ENCODE data around the gene LUZP4.
"Not testable (repeated sequence)": the region's sequence is repeated elsewhere in the genome, so short reads cannot be mapped to it uniquely, and the experiment has no call there.

The LUZP4 gene, protein sequence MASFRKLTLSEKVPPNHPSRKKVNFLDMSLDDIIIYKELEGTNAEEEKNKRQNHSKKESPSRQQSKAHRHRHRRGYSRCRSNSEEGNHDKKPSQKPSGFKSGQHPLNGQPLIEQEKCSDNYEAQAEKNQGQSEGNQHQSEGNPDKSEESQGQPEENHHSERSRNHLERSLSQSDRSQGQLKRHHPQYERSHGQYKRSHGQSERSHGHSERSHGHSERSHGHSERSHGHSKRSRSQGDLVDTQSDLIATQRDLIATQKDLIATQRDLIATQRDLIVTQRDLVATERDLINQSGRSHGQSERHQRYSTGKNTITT

DNA sequence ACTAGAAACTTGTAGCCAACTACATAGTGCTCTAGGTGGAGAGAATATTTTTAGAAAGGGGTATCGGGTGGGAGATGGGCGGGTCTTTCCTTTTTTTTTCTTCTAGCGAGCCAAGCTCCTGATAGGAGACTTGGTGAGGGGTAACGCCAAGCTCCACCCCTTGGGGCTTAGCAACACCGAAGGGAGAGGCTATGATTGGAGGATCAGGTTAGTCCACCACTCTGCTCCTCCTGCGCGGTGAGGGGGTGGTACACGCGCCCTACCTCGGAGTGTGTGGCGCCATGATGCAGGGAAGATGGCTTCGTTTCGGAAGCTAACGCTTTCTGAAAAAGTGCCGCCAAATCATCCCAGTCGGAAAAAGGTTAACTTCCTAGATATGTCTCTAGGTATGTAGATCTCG is at the start of gene LUZP4:
TSS of gene LUZP4 (plus strand) at position 251 of the 400 bp plus-strand sequence. CDS start at position 296, 45 bp downstream.
- DNase-seq, result no peak

DNA sequence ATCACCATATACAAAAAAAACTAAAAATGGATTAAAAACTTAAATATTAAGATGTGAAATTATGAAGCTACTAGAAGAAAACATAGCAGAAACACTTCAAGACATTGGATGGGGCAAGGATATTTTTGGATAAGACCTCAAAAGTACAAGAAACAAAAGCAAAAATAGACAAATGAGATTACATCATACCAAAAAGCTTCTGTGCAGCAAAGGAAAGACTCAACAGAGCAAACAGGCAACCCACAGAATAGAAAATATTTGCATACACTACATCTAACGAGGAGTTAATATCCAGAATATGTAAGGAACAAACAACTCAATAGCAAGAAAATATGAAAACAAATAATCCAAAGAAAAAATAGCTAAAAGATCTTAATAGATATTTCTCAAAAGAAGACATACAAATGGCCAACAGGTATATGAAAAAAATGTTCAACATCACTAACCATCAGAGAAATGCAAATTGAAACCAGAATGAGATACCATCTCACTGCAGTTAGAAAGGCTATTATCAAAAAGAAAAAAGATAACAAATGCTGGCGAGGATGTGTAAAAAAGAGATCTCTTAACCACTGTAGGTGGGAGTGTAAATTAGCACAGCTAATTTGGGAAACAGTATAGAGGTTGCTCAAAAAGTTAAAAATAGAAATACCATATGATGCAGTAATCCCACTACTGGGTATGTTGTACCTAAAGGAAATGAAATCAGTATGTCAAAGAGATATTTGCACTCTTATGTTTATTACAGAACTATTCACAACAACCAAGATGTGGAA is 37.9 kb upstream of the LUZP4 start:
- DNase-seq, result no peak

DNA sequence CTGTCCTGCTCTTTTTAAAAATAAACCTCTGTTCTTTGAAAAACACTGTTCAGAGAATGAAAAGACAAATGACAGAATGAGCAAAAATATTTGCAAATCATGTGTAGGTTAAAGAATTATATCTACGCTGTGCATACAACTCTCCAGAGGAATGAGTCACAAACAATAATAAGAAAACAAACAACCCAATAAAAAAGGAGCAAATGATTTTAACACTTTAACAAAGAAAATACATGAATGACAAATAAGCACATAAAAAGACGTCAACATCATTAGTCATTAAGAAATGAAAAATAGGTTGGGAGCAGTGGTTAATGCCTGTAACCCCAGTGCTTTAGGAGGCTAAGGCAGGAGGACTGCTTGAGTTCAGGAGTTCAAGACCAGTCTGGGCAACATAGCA is 34.5 kb upstream of the LUZP4 start:
- DNase-seq, result no peak

DNA sequence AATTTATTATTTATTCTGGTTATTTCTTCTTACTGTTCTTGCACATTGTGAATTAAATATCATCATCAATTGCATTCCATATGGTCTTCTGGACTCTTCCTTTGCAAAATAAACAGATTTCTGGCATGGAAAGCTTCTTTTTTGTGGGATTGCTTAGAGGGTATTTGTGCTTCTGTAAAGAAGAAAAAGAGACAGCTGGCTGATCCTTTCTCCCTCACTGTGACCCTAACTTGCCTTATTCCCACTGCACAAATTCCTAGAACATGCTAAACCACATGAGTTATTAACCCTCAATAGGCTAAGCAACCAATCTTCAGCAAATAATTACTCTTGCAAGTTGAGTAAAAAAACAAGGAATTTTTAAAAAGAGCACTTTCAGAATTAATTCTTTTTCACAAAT is 31.8 kb upstream of the LUZP4 start:
- no peak for DNase-seq

DNA sequence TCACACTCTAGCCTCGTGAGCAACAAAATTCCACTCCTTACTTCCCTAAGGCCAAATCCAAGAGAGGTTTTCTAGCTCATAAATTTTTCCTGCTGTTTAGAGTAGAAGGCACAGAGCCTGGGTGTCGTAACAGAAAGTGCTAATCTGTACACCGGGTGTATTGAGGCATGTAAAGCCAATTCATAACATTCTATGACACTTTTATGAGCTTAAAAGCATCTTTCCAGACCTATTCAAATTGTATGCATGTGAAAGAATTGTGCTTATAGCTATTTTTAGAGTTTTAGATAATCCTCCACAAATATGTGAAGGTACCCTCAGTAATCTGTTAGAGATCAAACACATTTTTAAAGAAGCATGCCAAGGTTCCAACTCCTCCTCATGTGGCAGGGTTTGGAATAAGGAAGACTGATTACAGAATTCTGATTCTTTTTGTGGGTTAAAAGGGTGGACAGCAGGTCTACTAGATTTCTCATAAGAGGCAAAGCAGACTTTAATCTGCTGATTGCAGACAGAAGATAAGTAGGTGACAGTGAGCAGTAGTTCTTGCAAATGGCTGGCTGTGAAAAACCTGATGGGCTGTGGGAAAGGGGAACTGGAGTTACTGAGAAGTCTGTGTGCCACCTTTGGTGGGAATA is 30.2 kb upstream of the LUZP4 start:
- no peak for DNase-seq

DNA sequence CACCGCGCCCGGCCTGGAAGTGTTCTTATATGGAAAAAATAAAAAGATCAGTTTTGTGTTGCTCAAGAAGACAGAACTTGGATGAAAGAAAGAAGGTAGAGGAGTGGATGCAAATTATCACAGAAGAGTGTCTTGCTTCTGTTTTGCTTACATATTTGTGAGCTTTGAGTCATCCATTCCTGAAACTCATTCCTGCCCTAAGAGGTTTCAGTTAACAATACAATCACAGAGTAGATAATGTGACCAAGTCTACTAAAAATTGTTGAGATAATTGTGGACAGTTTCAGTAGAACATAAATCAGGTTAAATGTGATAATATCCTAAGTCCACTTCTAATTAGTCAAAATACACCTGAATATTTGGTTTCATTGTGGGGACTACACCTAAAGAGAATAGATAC is 29.2 kb upstream of the LUZP4 start:
- DNase-seq, result no peak

DNA sequence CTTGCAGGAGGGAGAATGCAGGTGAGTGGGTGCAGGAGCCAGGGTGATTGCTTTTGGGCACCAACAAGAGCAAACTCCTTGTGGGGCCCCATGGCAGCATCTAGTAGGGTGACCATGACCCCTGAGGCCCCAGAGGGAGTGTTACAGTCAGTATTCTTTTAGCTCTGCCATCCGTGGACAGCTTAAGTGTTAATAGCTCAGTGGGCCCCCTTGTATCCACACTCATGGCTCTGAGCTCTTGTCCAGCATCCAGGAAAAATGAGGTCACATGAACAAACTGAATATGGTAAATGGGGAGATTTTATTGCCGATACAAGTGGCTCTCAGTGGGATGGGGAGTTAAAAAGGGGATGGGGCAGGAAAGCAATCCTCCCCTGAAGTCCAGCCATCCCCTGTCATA is 28.4 kb upstream of the LUZP4 start:
- DNase-seq, result no peak

DNA sequence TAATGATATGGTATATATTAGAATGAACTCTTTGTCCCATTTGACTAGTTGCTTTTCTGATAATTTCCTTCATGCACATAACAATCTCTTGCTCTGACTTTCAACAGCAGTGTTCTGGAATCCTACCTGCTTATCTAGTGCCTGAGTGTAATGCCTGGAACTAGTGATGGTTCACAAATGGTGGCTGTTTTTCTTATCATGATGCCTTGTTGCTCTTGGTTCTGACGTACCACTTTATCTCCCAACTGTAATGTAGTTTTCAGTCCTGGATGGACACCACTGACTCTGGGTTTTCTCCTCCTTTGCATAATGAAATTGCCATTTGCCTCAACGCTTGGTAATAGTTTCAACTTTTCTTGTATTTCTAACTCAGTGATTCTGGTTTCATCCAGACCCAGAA is 25.5 kb upstream of the LUZP4 start:
- no peak for DNase-seq

DNA sequence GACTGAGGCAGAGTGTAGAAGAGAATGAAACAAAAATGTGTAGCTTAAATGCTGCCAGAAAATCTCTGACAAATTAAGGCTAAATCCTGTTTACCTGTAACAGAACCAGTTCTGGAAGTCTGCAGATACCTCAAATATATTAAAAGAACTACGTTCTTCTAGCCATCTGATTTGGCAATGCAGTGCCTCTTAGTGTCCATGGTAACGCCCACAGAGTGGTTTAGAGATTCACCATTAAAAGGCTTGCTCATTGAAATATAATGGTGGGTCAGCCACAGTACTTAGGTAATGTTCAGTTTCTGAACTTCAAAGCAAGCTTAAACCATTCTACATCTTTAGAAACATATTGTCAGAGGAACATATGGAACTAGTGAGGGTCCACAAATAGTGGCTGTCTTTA is 23.2 kb upstream of the LUZP4 start:
- no peak for DNase-seq

DNA sequence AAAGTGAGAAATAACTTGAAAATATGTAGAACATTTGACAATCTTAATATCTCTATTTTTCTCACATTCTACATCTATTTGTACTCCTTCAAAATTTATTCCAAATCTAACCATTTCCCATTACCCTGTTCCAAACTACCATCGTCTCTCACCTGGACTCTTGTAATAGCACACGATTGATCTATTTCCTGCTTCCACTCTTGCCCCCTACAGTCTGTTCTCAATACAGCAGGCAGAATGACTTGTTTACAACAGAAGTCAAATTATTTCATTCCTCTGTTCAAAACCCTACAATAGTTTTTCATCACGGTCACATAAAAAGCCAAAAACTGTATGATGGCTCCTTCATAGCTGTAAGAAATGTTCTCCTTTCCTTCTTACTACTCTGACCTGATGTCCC is 21.1 kb upstream of the LUZP4 start:
- DNase-seq, result no peak

DNA sequence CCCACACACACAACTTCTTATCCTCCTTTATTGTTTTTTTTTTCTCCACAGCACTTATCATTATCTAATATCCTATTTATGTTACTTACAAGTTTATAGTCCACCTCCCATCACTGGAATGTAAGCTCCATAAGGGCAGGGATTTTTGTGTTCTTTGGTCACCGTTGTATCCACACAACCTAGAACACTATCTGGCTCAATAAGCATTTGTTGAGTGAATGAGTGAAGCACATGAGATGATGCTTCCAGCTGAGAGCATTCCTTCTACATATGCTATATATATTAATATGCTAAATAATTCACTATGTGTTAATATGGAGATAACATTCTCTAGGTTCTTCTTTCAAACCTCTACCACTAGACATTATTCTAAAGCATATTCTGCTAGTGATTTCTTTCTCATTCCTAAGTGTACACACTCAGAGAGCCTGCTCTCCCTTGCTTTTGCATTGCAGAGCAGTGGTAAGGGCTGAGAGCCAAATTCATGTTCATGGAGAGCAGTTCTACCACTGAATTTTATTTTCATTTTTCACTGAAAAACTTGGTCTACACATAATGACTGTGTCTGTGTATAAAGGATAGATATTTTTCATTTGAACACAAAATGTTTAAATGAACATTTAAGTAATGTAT is 20.3 kb upstream of the LUZP4 start:
- DNase-seq, result no peak

DNA sequence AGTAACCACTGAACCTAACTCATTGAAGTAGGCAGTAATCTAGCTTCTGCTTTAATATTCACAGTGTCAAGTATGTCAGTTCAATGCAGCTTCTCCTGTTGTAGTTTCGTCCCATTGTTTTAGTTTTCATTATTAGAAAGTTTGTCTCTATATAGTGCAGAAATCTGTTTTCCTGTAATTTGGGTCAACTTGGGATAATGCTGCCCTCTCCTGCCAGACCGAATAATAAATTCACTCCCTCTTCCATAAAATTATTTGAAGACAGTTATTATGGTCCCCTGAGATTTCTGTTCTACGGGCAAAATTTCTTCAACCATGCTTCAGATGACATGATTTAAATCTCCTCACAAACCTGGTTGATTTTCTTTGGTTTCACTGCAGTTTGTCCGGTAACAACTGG is 4.6 kb upstream of the LUZP4 start:
- no peak for DNase-seq

DNA sequence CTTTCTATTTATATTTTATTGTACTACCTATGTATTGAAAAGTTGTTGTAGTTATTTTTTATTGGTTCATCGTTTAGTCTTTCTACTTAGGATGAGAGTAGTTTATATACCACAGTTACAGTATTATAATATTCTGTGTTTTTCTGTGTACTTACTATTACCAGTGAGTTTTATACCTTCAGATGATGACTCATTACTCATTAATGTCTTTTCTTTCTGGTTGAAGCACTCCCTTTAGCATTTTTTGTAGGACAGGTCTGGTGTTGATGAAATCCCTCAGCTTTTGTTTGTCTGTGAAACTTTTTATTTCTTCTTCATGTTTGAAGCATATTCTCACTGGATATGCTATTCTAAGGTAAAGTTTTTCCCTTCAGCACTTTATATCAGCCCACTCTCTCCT is 7.7 kb downstream of the LUZP4 start:
- no peak for DNase-seq

DNA sequence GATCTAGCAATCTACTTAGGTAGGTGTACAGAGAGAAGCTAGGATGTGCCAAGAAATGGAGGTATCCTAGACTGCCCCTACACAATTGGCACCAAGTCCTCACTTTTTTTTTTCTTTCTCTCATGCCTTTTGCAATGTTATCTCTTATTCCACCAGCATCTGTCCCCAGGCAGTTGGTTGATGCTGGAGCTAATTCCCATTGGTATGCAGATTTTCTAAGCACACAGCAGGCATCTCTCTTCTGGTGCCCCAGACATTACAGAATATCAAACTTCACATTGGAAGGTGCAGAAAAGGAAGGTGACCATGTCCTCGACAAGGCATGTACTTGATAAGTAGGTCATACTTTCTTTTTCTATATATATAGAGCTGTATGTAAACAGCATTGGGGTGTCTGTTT is 21.6 kb downstream of the LUZP4 start:
- DNase-seq, result no peak

DNA sequence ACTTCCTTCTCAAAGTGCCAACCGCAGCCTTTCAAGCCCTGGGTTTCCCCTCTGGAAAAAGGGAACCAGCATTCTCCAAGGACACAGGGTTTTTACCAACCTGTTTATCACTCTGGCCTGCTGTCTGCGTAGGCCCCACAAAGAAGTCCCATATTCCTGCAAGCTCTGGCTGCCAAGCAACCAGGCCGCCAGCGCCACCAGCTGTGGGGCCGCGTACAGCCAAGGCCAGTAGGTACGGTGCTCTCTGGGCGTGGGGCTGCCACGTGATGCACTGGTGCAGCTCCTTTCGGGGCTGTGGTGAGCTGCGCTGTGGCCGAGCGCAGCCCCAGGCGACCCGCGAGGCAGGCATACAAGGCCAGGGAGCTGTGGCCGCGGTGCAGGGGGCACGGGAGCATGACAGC is 22.1 kb downstream of the LUZP4 start:
- DNase-seq, result no peak

DNA sequence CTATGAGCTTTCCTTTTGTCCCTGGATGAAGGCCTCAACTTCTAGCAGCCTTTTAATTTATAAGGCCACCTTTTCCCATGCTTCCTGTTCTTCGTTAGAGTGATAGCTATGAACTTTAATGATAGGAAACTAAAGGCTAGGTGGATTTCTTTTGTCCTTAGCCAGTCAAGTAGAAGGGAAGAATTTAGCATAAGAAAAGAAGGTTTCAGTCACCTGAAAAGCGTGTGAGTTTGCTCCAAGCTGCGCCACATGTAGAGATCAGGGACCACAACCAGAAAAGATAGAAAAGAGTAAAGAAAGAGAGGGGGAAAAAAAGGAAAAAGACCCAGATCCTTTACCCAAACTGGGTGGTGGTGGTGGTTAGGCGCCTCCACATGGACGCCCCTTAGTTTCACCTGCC is 28.6 kb downstream of the LUZP4 start:
- DNase-seq, result no peak

DNA sequence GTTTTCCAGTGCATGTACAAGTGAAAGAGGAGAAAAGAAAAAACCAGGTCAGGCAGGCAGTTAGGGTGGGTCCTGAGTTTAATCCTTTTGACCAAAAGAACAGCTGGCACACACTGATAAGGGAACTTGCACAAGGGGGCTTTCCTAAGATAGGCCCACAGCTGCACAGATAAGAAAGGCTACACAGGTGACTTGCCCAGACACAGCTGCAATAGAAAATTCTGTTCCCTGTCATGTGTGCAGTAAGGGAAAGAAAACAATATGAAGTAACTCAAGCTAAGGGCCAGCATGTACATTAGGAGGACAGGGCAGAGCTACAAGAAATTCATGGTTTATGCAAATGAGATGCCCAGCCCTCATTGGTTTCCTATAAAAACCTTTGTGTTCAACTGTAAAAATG is 32.9 kb downstream of the LUZP4 start:
- DNase-seq, result no peak

DNA sequence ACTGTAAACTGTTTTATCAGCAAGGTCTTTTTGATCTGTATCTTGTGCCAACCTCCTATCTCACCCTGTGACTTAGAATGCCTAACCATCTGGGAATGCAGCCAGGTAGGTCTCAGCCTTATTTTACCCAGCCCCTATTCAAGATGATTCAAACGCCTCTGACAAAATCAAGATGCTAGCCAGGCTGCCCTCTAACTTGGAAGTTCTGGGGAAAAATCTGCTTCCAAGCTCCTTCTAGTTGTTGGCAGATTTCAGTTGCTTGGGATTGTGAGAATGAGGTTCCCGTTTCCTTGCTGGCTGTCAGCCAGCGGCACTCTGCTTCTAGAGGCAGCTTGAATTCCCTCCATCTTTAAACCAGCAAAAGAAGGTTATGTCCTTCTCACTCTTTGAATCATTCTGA is 34.7 kb downstream of the LUZP4 start:
- no peak for DNase-seq

DNA sequence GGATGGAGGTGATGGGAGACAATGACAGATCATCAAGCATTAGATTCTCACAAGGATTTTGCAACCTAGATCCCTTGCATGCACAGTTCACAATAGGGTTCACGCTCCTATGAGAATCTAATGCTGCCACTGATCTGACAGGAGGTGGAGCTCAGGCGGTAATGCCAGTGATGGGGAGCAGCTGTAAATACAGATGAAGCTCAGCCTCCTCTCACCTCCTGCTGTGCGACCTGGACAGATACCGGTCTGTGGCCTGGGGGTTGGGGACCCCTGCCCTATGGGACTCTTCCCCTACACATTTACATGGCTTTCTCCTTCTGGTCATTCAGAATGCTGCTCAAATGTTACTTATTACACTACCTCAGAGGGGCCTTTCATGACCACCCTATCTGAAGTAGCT is 39.8 kb downstream of the LUZP4 start:
- not testable (repeated sequence) for DNase-seq

DNA sequence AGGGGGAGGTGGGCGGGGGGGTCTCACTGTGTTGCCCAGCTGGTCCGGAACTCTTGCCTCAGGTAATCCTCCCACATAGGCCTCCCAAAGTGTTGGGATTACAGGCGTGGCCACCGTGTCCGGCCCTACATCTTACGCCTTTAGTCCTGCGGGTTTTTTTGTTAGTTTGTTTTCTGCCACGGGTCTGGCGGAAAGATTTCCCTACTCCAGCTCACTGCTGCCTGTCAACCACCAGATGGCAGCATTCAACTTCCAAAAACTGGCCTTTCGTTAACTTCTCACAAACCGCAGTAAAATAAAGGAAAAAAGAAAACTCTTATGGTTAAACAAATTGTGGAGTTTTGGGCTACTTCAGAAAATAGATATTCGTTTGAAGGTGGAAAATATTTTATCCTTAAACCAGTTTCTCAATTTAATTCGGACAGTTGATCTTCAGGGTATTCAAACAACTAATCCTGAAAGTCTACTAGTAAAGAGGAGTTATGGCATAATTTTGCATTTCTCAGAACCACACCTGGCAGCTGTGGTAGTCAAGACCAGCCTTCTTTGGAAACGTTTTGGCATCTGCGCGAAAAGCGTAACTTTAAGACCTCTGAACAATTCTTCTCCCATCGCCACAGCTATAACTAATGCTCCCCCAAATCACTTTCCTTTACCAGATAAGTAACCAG is 41.1 kb downstream of the LUZP4 start:
- DNase-seq, result no peak

DNA sequence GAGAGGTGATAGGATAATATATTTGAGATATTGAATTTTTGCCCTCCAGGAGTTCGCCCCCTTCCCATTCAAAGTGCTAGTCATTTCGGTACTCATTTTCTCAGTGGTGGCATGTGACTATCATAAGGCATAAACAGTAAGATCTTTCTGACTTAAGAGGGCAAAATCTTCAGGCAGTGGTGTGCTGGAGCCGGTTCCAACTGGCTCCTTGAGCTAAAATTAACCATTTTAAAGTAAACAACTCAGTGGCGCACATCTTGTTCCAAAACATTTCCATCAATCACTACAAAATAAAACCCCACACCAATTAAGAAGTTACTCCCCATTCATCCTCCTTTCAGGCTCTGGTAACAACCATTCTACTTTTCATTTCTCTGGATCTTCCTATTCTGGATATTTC is 43.3 kb downstream of the LUZP4 start:
- no peak for DNase-seq

DNA sequence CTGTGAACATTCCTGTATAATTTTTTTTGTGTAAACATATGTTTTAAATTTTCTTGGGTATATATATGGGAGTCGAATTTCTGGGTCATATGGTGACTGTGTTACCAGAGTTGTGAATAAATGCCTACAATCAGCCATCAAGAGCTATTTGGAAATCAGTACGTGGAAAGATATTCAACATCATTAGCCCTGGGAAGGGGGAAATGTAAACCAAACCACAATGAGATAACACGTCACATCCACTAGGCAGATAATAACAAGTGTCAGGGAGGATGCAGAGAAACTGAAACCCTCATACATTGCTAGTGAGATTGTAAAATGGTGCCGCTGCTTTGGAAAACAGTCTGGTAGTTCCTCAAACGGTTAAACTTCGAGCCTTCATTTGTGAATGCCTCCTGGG is 43.9 kb downstream of the LUZP4 start:
- DNase-seq, result no peak

DNA sequence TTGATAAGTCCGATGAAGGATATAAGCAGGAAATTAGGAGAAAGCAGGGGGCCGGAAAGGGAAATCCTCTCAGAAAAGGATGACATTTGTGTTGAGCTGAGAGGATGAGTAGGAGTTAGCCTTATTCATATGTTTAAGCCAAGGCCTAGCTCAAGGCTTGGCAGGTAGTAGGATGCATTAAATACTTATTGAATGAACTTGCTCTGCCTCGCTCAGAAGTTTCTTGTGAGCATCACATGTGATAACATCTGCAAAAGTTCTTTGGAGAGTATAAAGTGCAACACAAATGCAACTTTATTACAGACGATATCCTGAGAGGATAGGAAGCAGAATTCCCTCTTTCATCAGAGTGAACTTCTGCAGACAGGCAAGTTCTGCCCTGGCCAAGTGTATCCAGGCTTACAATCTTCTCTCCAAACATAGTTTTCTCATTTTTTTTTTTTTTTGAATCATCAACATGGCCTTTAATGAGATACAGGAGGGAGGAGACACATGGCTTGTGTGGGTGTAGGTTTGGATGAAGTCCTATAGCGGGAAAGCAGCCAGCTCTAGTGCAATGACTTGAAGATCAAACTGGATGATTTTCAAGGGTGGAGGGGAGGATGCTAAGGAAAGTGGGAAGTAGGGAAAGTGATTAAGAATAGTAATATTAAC is 48.1 kb downstream of the LUZP4 start:
- DNase-seq, result no peak

Data from activated CD8-positive, alpha-beta memory T cell treated with anti-CD3 and anti-CD28 coated beads, Interleukin-2, amount 50 U/mL, for 48 hours (primary cell).